ENCODE measurements around the gene BCL2.
A peak's percentile ranks its signal among the peaks of the same experiment; 100 is the strongest.

BCL2 gene

DNA sequence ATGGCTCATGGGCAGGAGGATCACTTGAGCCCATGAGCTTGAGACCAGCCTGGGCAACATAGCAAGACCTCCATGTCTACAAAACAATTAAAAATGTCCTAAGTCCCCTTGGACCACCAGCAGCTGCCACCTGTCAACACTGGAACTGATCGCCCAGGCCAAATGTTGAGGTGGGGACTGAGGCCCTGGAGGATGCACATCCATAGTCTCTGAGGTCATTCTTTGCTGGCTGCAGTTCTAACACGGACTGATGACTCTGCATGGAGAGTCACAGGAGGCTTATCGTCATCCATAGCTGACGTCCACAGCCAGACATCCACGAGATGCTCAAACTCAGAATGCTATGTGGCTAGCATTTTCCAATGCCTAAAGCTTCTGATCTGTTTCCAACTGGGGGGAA, 151.3 kb downstream of the BCL2 start:
- Mint-ChIP-seq H3K27ac (no peak overlapping the region), H3K4me3 (no peak overlapping the region), H3K4me1 (ENCODE audit: low read depth) (peaks cover 36% of the 10 kb centered on the region), H3K36me3 (ENCODE audit: low read depth) (peaks cover 35% of the 10 kb centered on the region), H3K9me3 (no peaks in the 10 kb centered on the region), H3K27me3 (ENCODE audit: low read depth) (no peaks in the 10 kb centered on the region)

DNA sequence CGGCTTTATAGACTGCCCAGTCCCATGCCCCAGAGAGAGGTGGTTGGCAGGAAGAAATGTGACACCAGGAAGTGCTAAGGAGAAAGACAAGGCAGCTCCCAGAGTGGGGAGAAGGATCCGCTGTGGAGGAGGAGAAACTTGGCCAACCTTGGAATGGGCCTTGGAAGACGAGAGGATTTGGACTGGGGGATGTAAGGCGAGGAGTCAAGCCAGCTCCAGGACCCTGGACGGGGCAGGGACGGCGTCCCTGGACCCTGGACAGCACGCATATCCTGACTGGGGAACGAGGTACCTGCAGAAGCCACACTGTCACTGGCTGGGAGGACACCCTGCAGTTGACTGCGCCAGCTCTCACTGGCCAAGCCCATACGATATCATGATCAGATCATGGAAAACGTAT, 153.4 kb downstream of the BCL2 start:
- Mint-ChIP-seq H3K27me3 (ENCODE audit: low read depth) (no peaks in the 10 kb centered on the region), H3K9me3 (no peaks in the 10 kb centered on the region), H3K4me3 (no peak overlapping the region), H3K4me1 (ENCODE audit: low read depth) (peaks cover 57% of the 10 kb centered on the region), H3K27ac (no peak overlapping the region), H3K36me3 (ENCODE audit: low read depth) (peaks cover 39% of the 10 kb centered on the region)

DNA sequence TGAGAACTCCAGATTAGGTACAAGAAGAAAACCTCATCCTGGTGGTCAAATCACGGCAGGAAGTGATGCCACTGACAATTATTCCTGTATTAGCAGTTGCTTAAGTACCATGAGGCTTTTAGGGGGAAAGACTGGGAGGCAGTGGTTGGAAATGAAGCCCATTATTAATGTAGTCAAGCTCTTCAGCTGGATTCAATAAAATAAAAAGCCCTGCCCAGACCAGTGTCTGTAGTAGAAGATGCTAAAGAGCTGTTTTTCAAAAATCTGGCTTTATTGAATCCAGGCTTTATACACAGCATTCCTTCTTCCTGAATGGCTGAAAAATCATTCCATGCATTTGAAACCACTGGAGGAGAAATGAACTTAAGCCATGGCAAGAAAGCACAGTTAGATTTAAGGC, 155.2 kb downstream of the BCL2 start:
- Mint-ChIP-seq H3K4me1 (ENCODE audit: low read depth) (peaks cover 70% of the 10 kb centered on the region), H3K27me3 (ENCODE audit: low read depth) (no peaks in the 10 kb centered on the region), H3K36me3 (ENCODE audit: low read depth) (peaks cover 39% of the 10 kb centered on the region), H3K4me3 (no peak overlapping the region), H3K9me3 (no peaks in the 10 kb centered on the region), H3K27ac (no peak overlapping the region)

DNA sequence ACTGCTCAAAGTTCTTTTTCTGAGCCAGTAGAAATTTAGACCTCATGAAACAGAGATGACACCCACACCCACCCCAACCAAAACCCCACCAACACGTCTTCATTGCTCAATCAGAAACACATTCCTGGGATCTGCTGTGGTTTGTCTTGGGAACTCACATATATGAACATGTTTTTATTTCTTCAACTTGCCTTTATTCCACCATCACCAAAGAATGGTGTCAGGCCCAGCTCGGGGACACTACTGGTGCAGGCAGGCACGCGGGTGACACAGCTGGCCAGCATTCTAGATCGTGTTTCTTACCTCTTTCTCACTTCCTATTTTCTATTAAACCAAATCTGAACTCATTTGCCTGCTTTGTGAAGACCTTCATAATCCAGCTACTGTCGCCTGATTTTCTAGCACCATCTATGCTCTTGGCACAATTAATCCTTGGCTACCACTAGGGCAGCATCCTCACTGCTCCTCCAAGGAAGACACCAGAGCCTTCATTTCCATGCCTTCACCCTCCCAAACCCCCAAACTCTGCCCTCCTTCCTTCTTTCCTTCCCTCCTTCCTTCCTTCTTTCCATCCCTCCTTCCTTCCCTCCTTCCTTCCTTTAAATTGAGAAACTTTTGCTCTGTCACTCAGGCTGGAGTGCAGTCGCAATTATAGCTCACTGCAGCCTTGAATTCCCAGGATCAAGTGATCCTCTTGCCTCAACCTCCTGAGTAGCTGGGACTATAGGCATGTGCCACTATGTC, 157.1 kb downstream of the BCL2 start:
- no peaks in the 10 kb centered on the region for H3K27me3 Mint-ChIP-seq (ENCODE audit: low read depth)
- peak overlapping the region; percentile 98 for H3K27ac Mint-ChIP-seq
- peaks cover 38% of the 10 kb centered on the region for H3K36me3 Mint-ChIP-seq (ENCODE audit: low read depth)
- H3K4me1 Mint-ChIP-seq (ENCODE audit: low read depth), result peaks cover 88% of the 10 kb centered on the region
- no peaks in the 10 kb centered on the region for H3K9me3 Mint-ChIP-seq
- peak overlapping the region; percentile 81 for H3K4me3 Mint-ChIP-seq

DNA sequence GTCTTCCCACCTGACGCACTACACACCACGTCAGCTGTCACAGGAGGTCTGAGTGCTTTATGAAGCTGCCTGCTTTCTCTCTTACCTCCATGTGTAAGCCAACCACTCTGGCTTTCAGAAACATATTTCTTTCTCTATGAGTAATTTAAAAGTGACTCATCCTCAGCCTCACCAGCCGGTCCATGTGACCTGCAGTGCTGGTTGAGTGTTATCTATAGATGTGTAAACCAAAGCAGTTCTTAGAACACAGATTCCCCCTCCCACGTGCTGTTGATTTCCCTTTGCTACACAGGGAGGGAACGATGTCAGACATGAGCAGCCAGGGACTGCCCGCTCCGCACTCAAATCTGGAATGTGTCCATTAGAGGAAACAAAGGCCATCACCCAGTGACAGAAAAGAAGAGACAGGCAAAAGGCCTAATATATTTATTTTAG, 157.8 kb downstream of the BCL2 start:
- H3K4me1 Mint-ChIP-seq (ENCODE audit: low read depth), result peaks cover 89% of the 10 kb centered on the region
- peaks cover 35% of the 10 kb centered on the region for H3K36me3 Mint-ChIP-seq (ENCODE audit: low read depth)
- no peaks in the 10 kb centered on the region for H3K9me3 Mint-ChIP-seq
- no peaks in the 10 kb centered on the region for H3K27me3 Mint-ChIP-seq (ENCODE audit: low read depth)
- H3K4me3 Mint-ChIP-seq, result peak overlapping the region; percentile 81
- peak overlapping the region; percentile 98 for H3K27ac Mint-ChIP-seq

DNA sequence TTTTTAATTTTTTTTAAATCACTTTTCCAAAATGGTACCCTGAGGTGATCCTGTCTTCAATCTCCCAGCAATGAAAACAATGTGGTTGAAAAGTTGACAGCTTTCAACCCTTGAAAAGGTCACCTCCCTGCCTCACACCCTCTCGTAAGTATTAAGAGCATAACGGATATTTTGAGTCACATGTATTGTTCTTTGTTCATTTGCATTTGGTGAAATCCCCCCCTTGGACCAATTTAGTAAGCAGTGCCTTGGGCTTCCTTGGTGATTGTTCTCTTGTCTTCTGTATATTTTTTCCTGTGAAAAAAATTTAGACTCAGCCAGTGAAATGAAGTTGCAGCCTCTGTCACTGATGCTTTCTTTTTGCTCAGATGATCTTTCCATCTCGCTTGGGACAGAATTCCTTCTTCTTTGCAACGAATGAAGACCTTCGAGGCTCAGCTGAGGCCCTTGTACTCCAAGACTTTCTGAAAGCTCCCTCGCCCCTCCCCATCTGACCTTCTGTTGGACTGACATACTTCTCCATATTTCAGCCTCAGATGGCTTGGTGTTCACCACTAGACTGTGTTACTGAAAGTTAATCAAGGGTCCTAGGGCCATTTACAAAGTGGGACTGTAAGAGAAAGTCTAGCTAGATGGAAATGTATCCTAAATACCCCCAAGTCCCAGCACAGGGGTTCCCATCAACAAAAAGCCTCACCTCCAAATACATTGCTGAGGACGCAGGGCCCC, 158.4 kb downstream of the BCL2 start:
- H3K36me3 Mint-ChIP-seq (ENCODE audit: low read depth), result peaks cover 38% of the 10 kb centered on the region
- H3K27me3 Mint-ChIP-seq (ENCODE audit: low read depth), result no peaks in the 10 kb centered on the region

DNA sequence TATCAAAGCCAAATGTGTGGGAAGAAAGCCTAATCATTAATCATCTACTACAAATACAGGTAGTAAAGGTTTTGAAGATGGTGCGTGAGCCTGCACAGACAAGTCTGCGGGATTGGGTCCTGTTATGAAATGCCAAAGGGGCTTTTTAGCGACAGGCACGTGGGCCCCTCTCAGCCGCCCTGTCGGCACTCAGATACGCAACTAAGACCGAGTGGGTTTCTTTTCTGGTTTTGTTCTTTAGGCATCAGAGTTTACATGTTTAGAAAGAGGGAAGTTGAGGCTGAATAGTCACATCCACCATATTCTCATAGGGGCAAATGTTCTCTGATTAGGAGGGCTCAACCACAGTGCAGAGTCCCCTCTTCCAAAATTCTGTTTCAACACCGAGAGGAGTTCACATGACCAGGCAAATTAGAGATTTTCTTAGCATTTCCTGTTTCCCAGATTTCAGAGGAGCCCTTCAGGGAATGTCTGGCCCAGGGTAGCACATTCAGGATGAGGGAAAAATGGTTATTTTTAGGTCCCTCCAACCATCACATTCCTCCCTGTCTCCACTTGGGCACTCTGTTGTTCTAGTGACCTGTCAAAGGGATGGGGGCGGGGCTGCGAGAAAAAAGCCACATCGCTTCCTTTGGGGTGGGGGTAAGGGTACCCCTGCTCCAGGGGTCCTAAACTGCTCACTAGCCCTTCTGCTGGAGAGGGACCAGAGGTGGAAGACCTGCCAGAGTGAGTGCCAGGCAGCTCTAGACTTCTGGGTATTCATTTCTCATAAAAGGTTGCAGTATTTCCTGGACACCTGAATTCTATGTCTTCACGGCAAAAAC, 159.2 kb downstream of the BCL2 start:
- Mint-ChIP-seq H3K27ac (peak overlapping the region; percentile 98), H3K9me3 (no peaks in the 10 kb centered on the region), H3K4me3 (peak overlapping the region; percentile 81), H3K36me3 (ENCODE audit: low read depth) (peaks cover 36% of the 10 kb centered on the region), H3K4me1 (ENCODE audit: low read depth) (peaks cover 96% of the 10 kb centered on the region), H3K27me3 (ENCODE audit: low read depth) (no peaks in the 10 kb centered on the region)

More for the DNA sequence above, 158.4 kb downstream of the BCL2 start:
- Mint-ChIP-seq H3K9me3 (no peaks in the 10 kb centered on the region), H3K4me1 (ENCODE audit: low read depth) (peaks cover 94% of the 10 kb centered on the region), H3K4me3 (peak overlapping the region; percentile 81), H3K27ac (peak overlapping the region; percentile 98)

DNA sequence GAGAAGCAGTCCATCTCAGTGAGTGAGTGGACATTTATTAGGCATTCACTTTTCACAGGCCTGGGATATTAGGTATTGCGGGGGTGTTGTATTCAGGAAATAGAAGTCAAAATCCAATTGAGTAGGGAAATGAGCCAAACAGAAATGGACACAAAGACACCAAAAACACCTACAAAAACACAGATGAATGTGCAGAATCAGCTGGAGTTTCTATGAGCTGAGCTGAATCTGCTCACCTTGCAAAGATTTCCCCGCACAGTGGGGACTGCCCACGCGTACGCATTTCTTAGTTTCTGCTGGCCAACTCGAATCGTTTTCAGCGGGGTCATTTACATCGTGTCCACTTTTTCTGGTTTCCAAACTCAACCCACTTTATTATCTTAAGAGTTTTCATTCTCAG, 160.0 kb downstream of the BCL2 start:
- Mint-ChIP-seq H3K27me3 (ENCODE audit: low read depth) (no peaks in the 10 kb centered on the region), H3K4me3 (peak overlapping the region; percentile 81), H3K36me3 (ENCODE audit: low read depth) (peaks cover 37% of the 10 kb centered on the region), H3K27ac (peak overlapping the region; percentile 98), H3K4me1 (ENCODE audit: low read depth) (peaks cover 99% of the 10 kb centered on the region), H3K9me3 (no peaks in the 10 kb centered on the region)

DNA sequence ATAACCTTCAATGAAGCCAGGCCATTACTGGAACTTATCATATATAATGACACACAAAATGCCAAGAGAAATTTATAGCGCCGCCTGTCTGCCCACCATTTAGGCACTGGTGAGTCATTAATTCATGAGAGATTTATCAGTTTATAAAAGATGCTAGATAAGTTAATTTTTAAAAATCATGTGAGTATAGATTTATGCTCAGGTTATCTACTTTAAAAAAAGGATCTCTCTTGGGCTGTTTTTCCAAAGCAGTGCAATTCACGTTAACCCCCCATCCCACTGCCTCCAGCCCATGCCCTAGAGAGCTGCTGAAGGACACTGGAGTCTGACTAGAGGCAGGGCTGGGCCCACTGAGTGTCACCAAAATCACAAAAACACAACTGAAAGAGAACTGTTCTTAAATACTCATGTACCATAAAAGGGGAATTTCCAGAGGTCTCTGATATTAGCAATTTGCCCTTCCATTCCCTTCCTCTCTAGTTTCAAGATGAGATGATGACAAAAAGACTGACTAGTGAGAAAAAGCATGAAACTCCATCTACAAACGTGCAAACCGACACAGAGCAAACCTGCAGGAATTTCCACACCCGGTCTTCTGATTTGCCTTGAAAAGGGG, 160.8 kb downstream of the BCL2 start:
- Mint-ChIP-seq H3K36me3 (ENCODE audit: low read depth) (peaks cover 35% of the 10 kb centered on the region), H3K9me3 (no peaks in the 10 kb centered on the region), H3K27me3 (ENCODE audit: low read depth) (no peaks in the 10 kb centered on the region), H3K4me3 (peak overlapping the region; percentile 81), H3K4me1 (ENCODE audit: low read depth) (peaks cover 99% of the 10 kb centered on the region), H3K27ac (peak overlapping the region; percentile 98)

DNA sequence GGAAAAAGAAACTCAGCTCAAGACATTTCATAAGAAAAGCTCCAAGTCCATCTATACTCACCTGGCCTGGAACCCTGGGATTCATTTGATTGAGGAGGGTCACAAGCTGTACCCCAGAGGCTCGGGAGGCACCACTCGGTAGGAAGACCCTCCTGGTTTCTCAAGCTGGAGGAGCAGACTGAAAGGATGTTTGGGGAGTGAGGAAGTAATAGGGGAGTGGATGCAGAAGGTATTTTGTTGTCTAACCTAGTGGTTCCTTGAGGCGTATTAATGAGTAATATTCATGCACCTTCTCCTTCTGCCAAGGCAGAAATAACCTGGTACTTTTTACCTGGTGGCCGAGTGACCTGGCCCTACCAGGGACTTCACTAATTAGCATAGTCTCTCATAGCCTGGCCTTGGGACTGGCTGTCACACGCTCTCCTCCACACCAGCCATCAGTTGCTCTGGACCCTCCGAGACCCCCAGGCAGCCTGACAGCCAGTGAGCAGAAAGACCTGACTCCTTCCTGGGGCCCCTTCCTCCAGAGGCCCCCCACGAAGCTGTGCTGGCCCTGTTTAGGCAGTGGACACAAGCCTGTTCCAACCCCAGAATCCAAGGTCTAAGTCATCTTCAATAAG, 161.4 kb downstream of the BCL2 start:
- peaks cover 99% of the 10 kb centered on the region for H3K4me1 Mint-ChIP-seq (ENCODE audit: low read depth)
- no peaks in the 10 kb centered on the region for H3K9me3 Mint-ChIP-seq
- H3K27ac Mint-ChIP-seq, result peak overlapping the region; percentile 98
- no peaks in the 10 kb centered on the region for H3K27me3 Mint-ChIP-seq (ENCODE audit: low read depth)
- peak overlapping the region; percentile 81 for H3K4me3 Mint-ChIP-seq
- H3K36me3 Mint-ChIP-seq (ENCODE audit: low read depth), result peaks cover 31% of the 10 kb centered on the region

DNA sequence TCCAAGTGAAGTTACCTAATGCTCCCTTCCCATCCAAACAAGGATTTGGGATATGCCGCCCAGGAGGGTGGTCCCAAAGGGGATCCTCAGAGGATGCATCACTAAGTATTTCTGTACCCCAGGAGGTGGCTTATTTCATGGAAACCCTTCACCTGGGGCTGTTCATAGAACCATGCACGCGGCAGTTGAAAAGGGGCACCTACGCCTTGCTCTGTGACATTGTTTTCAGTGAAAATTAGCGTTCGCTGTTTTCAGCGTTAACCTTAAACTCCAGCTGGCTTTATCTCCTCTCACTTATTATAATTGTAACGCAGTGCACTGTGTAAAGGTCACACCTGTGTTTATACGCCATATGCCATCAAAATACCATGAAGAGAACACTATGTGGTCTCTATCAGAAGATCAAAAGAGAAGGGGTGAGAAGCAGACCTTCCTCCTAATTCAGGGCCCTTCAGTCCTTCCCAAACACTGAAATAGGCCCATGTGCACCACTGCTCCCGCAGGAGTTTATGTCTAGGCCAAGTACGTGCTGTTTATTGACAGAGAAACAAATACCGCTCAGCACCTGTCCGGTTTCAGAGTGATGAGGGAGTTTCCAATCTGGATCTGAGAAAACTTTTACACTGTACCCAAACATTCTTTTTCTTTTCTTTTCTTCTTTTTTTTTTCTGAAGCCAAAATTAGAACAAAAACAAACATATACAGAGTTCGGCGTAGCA, 162.1 kb downstream of the BCL2 start:
- peak overlapping the region; percentile 81 for H3K4me3 Mint-ChIP-seq
- peak overlapping the region; percentile 98 for H3K27ac Mint-ChIP-seq
- H3K9me3 Mint-ChIP-seq, result no peaks in the 10 kb centered on the region
- no peaks in the 10 kb centered on the region for H3K27me3 Mint-ChIP-seq (ENCODE audit: low read depth)
- peaks cover 99% of the 10 kb centered on the region for H3K4me1 Mint-ChIP-seq (ENCODE audit: low read depth)
- peaks cover 29% of the 10 kb centered on the region for H3K36me3 Mint-ChIP-seq (ENCODE audit: low read depth)

DNA sequence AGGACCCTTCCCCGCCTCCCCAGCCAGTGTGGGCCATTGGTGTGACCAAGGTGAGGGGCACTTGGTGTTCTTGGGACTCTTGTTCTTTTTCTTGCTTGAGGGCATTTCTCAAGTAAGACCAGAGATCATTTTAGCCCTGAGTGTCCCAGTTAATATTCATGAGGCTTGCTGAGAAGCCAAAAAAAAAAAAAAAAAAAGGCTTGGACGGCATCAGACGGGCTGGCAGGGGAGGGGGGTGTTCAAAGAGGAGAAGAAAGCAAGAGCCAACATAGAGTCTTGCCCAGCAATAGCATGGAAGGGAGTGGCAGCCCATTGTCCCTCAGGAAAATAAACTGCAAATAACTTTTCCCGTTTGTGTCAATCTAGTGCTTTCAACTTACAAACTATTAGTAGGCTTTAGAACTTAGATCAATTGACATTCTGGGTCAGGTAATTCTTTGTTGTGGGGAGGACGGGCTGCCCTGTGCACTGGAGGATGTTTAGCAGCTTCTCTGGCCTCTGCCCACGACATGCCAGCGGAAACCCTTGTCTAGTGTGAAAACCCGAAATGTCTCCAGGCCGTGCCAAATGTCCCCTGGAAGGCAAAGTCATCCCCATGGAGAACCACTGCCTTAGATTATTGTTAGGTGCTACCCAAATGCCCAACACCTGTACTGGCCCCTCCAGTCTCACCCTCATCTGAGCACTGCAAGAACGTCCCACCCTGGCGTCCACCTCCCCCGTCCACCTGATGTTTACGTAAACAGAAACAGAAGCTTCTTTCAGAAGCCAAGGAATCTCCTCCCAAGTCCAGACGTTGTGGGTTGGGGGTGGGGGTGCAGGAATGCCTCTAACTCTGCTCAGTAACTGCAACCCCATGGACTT, 163.4 kb downstream of the BCL2 start:
- Mint-ChIP-seq H3K27me3 (ENCODE audit: low read depth) (no peaks in the 10 kb centered on the region), H3K9me3 (no peaks in the 10 kb centered on the region), H3K36me3 (ENCODE audit: low read depth) (peaks cover 28% of the 10 kb centered on the region), H3K27ac (peak overlapping the region; percentile 86), H3K4me1 (ENCODE audit: low read depth) (peaks cover 95% of the 10 kb centered on the region), H3K4me3 (peak overlapping the region; percentile 78)
